Psoas muscle (tissue), 8 donors: ENCODE measurements around the gene MIPEP. TPM values are rescaled to one million over a fixed set of nuclear protein-coding genes. Genes with fewer than 3 reads are reported as not detected.

ENCODE experiments used
- ATAC-seq, 4 donors: fragments of 200-7000 bp; cut with Tn5 transposase; one replicate each; pipeline ENCODE4 v1.9.1; 2020; ENCODE audit warnings: moderate library complexity in 3 of 4, mild to moderate bottlenecking in 2 of 4
- DNase-seq, 2 donors: peaks; one replicate each; pipeline ENCODE4 v3.0.0-alpha.2; 2020
- H3K27ac ChIP-seq: fragments of 200-600 bp; one replicate; pipeline ENCODE4 v1.8.0; 2022
- H3K27me3 ChIP-seq, 3 donors: fragments of 200-600 bp in 1 of 3; one replicate each; pipeline versions ENCODE4 v1.6.1 to v1.8.0; 2013 to 2022; ENCODE audit warnings: low read length in 2 of 3, mild to moderate bottlenecking in 2 of 3, moderate library complexity in 1 of 3; ENCODE audit not compliant: insufficient read depth in 3 of 3
- H3K36me3 ChIP-seq, 2 donors: fragments of 200-600 bp in 1 of 2; one replicate each; pipeline versions ENCODE4 v1.6.1 to v1.8.0; 2013 to 2022; ENCODE audit warnings: low read depth in 1 of 2, mild to moderate bottlenecking in 1 of 2, moderate library complexity in 1 of 2; ENCODE audit not compliant: insufficient read depth in 1 of 2
- H3K4me1 ChIP-seq: fragments of 200-600 bp; one replicate; pipeline ENCODE4 v1.8.0; 2022
- H3K4me3 ChIP-seq: fragments of 200-600 bp; one replicate; pipeline ENCODE4 v1.8.0; 2022; ENCODE audit warnings: mild to moderate bottlenecking
- H3K9me3 ChIP-seq: fragments of 200-600 bp; one replicate; pipeline ENCODE4 v1.8.0; 2022
- CTCF ChIP-seq: fragments of 200-600 bp; IDR thresholded peaks from one replicate; pipeline ENCODE4 v1.8.0; 2022; ENCODE audit warnings: antibody characterized with exemption
- WGBS, 3 donors: extraction: QIAGEN DNeasy Blood & Tissue Kit; methylation state at CpG; one replicate each; pipeline versions ENCODE4 v1.1.6 to v1.1.7; 2013; 5-methylcytosine and 5-hydroxymethylcytosine counted together
- intact Hi-C, 2 donors: fragments of 100-400 bp; cut with DNase I; formaldehyde crosslinking; loops; one replicate each; pipeline versions ENCODE4 v1.11.0 to v1.14.2; 2022
- polyA plus RNA-seq, 3 donors: library from polyadenylated mRNA; stranded (reverse); fragments of 200-250 nt; gene quantifications; one replicate each; pipeline ENCODE4 v1.2.3, GENCODE V29; 2013
- total RNA-seq, 4 donors: library from RNA; stranded (reverse); fragmentation: NEBNext Ultra II Directional in 2 of 4; extraction: Animal tissue kit (Norgen Biotek cat#: 25700) in 2 of 4; gene quantifications; one replicate each; pipeline versions ENCODE4 v1.2.1 to v1.2.4, GENCODE V29; 2021 to 2023
- donor health status: healthy with polysubstance abuse.
- donor health status: DM: no; HTN: no; CAD: no; lungs with moderate emphysema.
- donor health status: Bipolar disorder and iron deficiency.
- donor health status: healthy.
- donor health status: DM: yes; HTN: yes; CAD: no.
- donor health status: DM: no; HTN: no; CAD: no.
- donor health status: DM: no; HTN: no; CAD: no.
- donor health status: DM: yes; HTN: yes; CAD: no.

MIPEP gene
- total and polyA plus RNA-seq, 7 donors = 13.3 to 28.2 (median 17.0) TPM

GRCh38 chr13:23729531-23729930 is 159.7 kb downstream of the MIPEP start:
- no peak overlapping the region for H3K4me3 ChIP-seq
- peaks cover 0 to 7% of the 10 kb centered on the region in 2 donors for H3K36me3 ChIP-seq
- H3K4me1 ChIP-seq = no peaks in the 10 kb centered on the region
- H3K9me3 ChIP-seq = no peaks in the 10 kb centered on the region
- no peak overlapping the region for H3K27ac ChIP-seq
- TF ChIP-seq CTCF = no peak
- DNase-seq = no peak
- intact Hi-C loops = no loop called here
- H3K27me3 ChIP-seq = no peaks in the 10 kb centered on the region
- ATAC-seq = no peak

DNA sequence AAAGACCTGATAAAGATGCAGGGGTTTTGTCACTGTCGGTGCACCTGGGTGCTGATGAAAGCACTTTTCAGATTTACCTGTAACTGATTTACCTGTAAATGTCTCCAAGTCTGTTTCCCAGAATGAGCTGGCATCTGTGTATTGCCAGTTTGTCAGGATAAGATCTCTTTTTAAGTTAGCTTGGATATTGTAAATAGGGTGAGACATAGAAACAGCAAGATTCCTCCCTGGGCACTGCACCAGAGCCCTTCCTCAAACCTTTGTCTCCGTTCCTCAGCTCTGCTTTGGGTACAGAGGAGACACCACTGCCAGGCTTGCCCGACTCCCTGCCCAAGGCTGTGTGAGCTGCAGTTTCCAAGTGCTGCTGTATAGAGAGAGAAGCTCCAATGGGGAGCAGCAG is 160.4 kb downstream of the MIPEP start:
- WGBS, 3 donors = 95 to 100% (median 96%) methylated on average over 3 of the region's 3 CpGs
- Histone ChIP-seq H3K9me3 (no peaks in the 10 kb centered on the region), H3K27ac (no peak overlapping the region), H3K4me1 (no peaks in the 10 kb centered on the region), H3K27me3 (no peaks in the 10 kb centered on the region), H3K36me3 (peaks cover 0 to 7% of the 10 kb centered on the region in 2 donors), H3K4me3 (no peak overlapping the region)
- DNase-seq (no peak), ATAC-seq (no peak)
- intact Hi-C loops = no loop called here
- TF ChIP-seq CTCF = no peak

- ATAC-seq (no peak), DNase-seq (no peak)
- Histone ChIP-seq H3K27ac (no peak overlapping the region), H3K36me3 (peaks cover 0 to 7% of the 10 kb centered on the region in 2 donors), H3K4me3 (no peak overlapping the region), H3K9me3 (no peaks in the 10 kb centered on the region), H3K27me3 (no peaks in the 10 kb centered on the region), H3K4me1 (no peaks in the 10 kb centered on the region)
- intact Hi-C loops = no loop called here
- 82 to 95% (median 92%) methylated on average over 10 of the region's 10 CpGs for WGBS, 3 donors
- no peak for TF ChIP-seq CTCF
Measured at GRCh38 chr13:23725922-23726321, 163.3 kb downstream of the MIPEP start.

DNA sequence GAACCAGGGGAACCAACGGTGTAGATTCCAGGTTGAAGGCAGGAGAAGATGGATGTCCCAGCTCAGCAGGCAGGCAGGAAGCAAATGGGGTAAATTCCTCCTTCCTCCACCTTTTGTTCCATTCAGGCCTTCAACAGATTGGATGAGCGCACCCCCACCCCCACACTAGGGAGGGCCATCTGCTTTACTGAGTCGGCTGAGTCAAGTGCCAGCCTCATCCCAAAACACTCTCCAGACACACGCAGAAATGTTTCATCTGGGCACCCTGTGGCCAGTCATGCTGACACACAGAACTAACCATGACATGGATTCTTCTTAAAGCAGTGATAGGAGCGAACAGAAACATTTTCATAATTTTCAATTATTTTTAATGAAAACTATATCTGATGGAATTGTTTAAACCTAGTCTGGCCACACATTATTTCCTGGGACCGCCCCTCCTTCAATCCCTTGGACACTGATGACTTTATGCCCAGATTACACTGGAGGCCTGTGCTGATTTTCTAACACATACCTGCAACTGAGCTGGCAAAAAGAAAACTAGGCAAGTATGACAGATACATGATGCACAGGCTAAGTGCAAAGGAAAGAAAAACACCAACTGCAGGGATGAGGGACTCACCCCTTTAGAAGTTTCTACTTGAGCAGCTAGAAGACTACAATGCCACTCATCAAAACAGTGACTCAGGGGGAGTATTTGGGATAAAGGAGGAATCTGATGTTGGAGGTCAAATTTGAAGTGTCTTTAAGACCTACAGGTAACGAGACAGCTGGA is 164.8 kb downstream of the MIPEP start:
- H3K36me3 ChIP-seq = peaks cover 0 to 7% of the 10 kb centered on the region in 2 donors
- no peaks in the 10 kb centered on the region for H3K9me3 ChIP-seq
- ATAC-seq (no peak), DNase-seq (no peak)
- no peaks in the 10 kb centered on the region for H3K27me3 ChIP-seq
- 77 to 94% (median 82%) methylated on average over 7 of the region's 7 CpGs for WGBS, 3 donors
- H3K27ac ChIP-seq = no peak overlapping the region
- H3K4me1 ChIP-seq = no peaks in the 10 kb centered on the region
- no peak overlapping the region for H3K4me3 ChIP-seq
- intact Hi-C loops = no loop called here
- TF ChIP-seq CTCF = no peak

- no peak for DNase-seq
- ATAC-seq = peak in 2 of 4 donors; percentile 31 to 37
- H3K27me3 ChIP-seq = no peaks in the 10 kb centered on the region
- no peak overlapping the region for H3K4me3 ChIP-seq
- H3K4me1 ChIP-seq = no peaks in the 10 kb centered on the region
- no peaks in the 10 kb centered on the region for H3K36me3 ChIP-seq
- H3K27ac ChIP-seq = no peak overlapping the region
- 23 to 50% (median 25%) methylated on average over 1 of the region's 1 CpG for WGBS, 3 donors
- intact Hi-C loops = no loop called here
- no peaks in the 10 kb centered on the region for H3K9me3 ChIP-seq
- no peak for TF ChIP-seq CTCF
Measured at GRCh38 chr13:23723471-23723870, 165.7 kb downstream of the MIPEP start.
